VCaP (cell line): ENCODE data around the gene PEAK1.

Experiments used
- H3K27ac ChIP-seq: fragments of 450-650 bp; 2 replicates; pipeline ENCODE4 v1.5.1; 2017
- CTCF ChIP-seq: fragments of 450-650 bp; conservative IDR thresholded peaks from 2 replicates; pipeline ENCODE4 v1.5.1; 2017; ENCODE audit warnings: mild to moderate bottlenecking, moderate library complexity

The PEAK1 gene

GRCh38 chr15:77342807-77343206 is 77.1 kb downstream of the PEAK1 start:
- H3K27ac ChIP-seq: no peak overlapping the region
- no peak for TF ChIP-seq CTCF

- H3K27ac ChIP-seq: no peak overlapping the region
- no peak for TF ChIP-seq CTCF
These were observed 79.7 kb downstream of the PEAK1 start for GRCh38 chr15:77340245-77340644.

GRCh38 chr15:77336006-77336405 is 83.9 kb downstream of the PEAK1 start:
- TF ChIP-seq CTCF: no peak

GRCh38 chr15:77335298-77335697 is 84.6 kb downstream of the PEAK1 start:
- H3K27ac ChIP-seq: no peak overlapping the region
- no peak for TF ChIP-seq CTCF

More at GRCh38 chr15:77336006-77336405, 83.9 kb downstream of the PEAK1 start:
- no peak overlapping the region for H3K27ac ChIP-seq

GRCh38 chr15:77333166-77333565 is 86.7 kb downstream of the PEAK1 start:
- TF ChIP-seq CTCF: no peak
- no peak overlapping the region for H3K27ac ChIP-seq

GRCh38 chr15:77329202-77329601 is 90.7 kb downstream of the PEAK1 start:
- TF ChIP-seq CTCF: no peak
- no peak overlapping the region for H3K27ac ChIP-seq

- no peak for TF ChIP-seq CTCF
- no peak overlapping the region for H3K27ac ChIP-seq
These were observed 91.9 kb downstream of the PEAK1 start for GRCh38 chr15:77327844-77328529.
